ENCODE data around the gene SETBP1.

SETBP1 gene

GRCh38 chr18:45066886-45067285 is 386.2 kb downstream of the SETBP1 start:
- DNase-seq (ENCODE audit: low spot score), result no peak

GRCh38 chr18:45068400-45069094 is 387.9 kb downstream of the SETBP1 start:
- DNase-seq (ENCODE audit: low spot score), result no peak

DNA sequence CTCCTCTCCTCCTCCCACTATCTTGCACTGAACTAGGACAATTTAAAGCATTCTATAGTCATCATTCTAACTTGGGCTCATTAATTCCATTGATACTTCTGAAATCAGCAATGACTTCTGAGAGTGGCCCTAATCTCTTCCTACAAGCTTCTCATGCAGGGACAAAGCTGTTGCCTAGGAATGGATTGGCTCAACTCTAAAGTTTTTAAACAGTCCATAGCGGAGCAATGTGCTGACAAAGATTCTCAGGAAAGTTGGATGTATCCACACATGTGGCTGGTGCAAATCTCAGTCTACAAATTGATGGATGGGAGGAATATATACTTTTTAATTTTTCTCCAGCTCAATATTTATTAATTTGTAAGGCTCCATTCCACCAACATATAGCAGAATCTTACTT is 388.9 kb downstream of the SETBP1 start:
- no peak for DNase-seq (ENCODE audit: low spot score)

GRCh38 chr18:45071956-45072355 is 391.3 kb downstream of the SETBP1 start:
- DNase-seq (ENCODE audit: low spot score), result no peak

GRCh38 chr18:45073556-45073955 is 392.9 kb downstream of the SETBP1 start:
- DNase-seq (ENCODE audit: low spot score), result no peak

GRCh38 chr18:45081566-45082181 is 401.0 kb downstream of the SETBP1 start:
- DNase-seq (ENCODE audit: low spot score), result no peak

DNA sequence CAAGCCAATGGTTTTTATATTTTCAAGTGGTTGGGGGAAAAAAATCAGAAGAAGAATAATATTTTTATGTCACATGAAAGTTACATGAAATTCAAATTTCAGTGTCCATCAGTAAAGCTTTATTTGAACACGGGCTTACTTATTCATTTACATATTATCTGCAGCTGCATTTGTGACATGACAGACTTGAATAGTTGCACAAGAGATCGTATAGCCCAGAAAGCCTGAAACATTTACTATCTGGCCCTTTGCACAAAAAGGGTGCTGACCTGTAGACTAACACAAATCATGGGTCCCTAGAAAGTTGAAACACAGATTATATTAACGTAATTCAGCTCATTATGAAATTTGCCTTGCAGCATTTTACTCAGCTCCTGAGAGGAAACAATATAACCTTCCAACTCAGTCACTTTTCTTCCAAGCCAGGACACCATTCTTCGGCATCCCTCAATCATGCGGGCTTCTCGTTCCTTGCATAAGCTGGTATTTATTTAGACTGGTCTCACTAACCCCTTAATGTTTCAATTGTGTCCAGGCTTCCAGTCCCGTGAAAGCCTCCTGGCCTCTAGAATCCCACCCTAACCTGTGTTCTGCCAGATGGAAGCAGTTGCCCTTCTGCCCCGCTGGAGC is 402.7 kb downstream of the SETBP1 start:
- no peak for DNase-seq (ENCODE audit: low spot score)

- DNase-seq (ENCODE audit: low spot score), result no peak
Observed at GRCh38 chr18:45084206-45084605, 403.5 kb downstream of the SETBP1 start.

- no peak for DNase-seq (ENCODE audit: low spot score)
Observed at GRCh38 chr18:45085916-45086624, 405.4 kb downstream of the SETBP1 start.

- DNase-seq (ENCODE audit: low spot score), result no peak
Observed at GRCh38 chr18:45086777-45087176, 406.1 kb downstream of the SETBP1 start.

DNA sequence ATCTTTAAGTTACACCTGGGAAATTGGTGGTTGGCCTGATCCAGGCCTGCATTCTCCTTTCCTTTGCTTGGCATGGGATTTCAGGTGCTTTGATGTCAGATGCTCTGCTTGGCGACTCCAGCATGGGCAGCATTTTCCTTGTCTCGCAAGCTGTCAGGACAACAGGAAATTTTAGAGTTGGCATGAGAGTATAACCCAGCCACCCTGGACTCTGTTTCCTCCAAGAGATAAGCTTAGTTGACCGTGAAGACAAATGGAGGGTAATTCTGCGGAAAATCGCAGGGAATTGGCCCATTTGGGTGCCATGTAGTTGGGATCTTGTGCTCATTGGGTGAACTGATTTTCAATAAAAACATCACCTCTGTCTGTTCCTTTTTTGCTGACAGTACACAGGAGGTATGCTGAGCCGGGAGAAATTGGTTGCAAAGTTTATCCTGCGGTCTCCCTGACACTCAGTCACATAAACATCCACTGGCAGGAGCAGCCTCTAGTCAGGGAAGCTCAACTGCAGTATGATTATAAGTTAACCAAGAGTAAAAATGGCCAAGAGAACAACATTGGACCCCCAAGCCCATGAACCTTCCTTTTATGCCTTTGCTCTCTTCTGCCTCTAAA is 409.9 kb downstream of the SETBP1 start:
- no peak for DNase-seq (ENCODE audit: low spot score)

GRCh38 chr18:45100321-45101105 is 419.8 kb downstream of the SETBP1 start:
- no peak for DNase-seq (ENCODE audit: low spot score)

DNA sequence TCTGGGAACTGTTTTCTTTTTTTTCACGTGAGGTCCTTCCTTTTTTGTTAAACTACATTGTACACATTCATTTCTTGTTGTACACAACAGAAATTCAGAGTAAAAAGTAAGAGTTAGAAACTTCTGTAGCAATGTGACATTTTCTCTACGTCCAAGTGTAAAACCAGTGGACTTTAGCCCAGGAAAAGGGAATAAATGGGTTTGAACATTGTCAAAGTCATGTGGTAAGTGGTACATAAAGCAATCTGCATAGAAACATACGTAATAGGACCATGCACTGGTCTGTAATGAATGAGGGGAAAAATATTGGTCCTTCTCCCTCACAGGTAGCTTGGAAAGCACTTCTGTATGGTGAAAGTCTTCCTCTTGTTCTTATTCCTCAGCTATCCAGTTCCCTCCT is 421.4 kb downstream of the SETBP1 start:
- no peak for DNase-seq (ENCODE audit: low spot score)

- DNase-seq (ENCODE audit: low spot score), result no peak
Observed at GRCh38 chr18:45102863-45103262, 422.2 kb downstream of the SETBP1 start.

DNA sequence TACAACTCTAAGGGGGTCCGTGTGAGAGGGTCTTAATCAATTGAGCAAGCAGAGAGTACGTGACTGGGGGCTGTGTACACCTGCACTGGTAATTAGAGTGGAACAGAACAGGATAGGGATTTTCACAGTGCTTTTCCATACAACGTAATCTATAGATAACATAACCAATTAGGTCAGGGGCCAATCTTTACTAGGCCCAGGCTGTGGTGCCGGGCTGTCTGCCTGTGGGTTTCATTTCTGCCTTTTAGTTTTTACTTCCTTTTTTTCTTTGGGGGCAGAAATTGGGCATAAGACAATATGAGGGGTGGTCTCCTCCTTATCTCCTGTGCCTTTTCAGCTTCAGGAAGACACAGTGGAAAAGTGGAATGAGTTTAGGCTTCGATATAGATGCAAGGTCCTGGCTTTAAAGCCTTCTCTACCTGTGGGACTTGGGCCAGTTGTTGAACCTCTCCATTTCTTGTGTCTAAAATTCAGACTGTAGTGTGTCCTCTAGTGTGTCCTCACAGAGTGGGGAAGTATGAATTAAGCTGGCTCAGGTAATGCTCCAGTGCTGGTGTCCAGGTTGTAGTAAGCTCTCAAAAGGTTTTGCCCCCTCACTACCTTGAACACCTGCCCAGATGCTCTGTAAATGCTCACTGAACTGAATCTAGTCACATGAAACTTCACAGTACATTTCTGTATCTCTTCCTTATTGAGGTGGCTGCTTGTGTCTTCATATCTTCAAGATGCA is 422.8 kb downstream of the SETBP1 start:
- no peak for DNase-seq (ENCODE audit: low spot score)

- no peak for DNase-seq (ENCODE audit: low spot score)
Observed at GRCh38 chr18:45104049-45104395, 423.3 kb downstream of the SETBP1 start.

- no peak for DNase-seq (ENCODE audit: low spot score)
Observed at GRCh38 chr18:45106331-45106774, 425.7 kb downstream of the SETBP1 start.

- DNase-seq (ENCODE audit: low spot score), result no peak
Observed at GRCh38 chr18:45107425-45107824, 426.7 kb downstream of the SETBP1 start.

GRCh38 chr18:45108754-45109153 is 428.1 kb downstream of the SETBP1 start:
- no peak for DNase-seq (ENCODE audit: low spot score)

DNA sequence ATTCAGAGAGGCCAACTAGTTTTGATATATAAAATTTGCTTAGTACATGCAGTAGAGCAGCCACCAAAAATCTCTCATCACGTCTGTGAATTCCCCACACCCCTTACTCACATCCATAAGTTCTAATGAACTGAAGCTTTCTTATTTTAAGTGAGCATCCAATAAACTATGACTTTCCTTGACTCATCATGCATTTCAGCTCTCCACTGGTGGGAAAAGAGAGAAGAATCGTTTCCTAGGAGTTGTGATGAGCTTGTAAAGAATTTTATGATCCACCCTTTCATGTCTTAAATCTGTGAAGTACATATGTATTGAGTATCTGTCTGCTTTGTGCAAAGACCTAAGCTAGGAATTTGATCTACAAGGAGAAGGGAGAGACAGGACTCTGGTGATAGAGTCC is 428.6 kb downstream of the SETBP1 start:
- no peak for DNase-seq (ENCODE audit: low spot score)

- no peak for DNase-seq (ENCODE audit: low spot score)
Observed at GRCh38 chr18:45109706-45110105, 429.0 kb downstream of the SETBP1 start.

Data from hematopoietic multipotent progenitor cell treated with erythropoietin and hydrocortisone succinate and interleukin-3 and kit ligand, for 15 days (in vitro differentiated cells).